PC-3 (cell line): ENCODE data around the gene DUSP2. TPM values are rescaled to one million over a fixed set of nuclear protein-coding genes. Genes with fewer than 3 reads are reported as not detected.

ENCODE experiments used
- ATAC-seq: fragments of 200-7000 bp; cut with Tn5 transposase; 2 replicates; pipeline ENCODE4 v1.9.1; 2020; ENCODE audit warnings: mild to moderate bottlenecking, moderate library complexity
- BruUV-seq: library from RNA; stranded (reverse); fragments of 400-500 nt; replicated peaks from 2 replicates; lab custom pipeline; 2021; lab: Mats Ljungman, UMichigan
- CTCF ChIA-PET: fragments of 300-600 bp; sonication (Branson Sonifier 250); formaldehyde crosslinking; loops from one replicate; lab custom pipeline; 2022; ENCODE audit warnings: antibody characterized with exemption; lab: Charles Lee
- POLR2A ChIA-PET: fragments of 300-600 bp; sonication (Branson Sonifier 250); formaldehyde crosslinking; loops from one replicate; lab custom pipeline; 2022; ENCODE audit warnings: antibody characterized with exemption; ENCODE audit not compliant: unreplicated experiment; lab: Charles Lee
- DNase-seq: peaks from one replicate; pipeline ENCODE4 v3.0.0-alpha.2; 2015
- H2AFZ ChIP-seq: fragments of 300-600 bp; sonication (generic); 2 replicates; pipeline ENCODE4 v1.6.0; 2016; ENCODE audit warnings: antibody characterized with exemption, low read length
- H3F3A ChIP-seq: fragments of 300-600 bp; sonication (generic); one replicate; pipeline ENCODE4 v1.6.0; 2017; ENCODE audit warnings: antibody characterized with exemption, low read length, control low read depth, mild to moderate bottlenecking; ENCODE audit not compliant: unreplicated experiment
- H3K27ac ChIP-seq: fragments of 300-600 bp; sonication (generic); 2 replicates; pipeline ENCODE4 v1.5.1; 2016; ENCODE audit warnings: mild to moderate bottlenecking, low read length
- H3K27me3 ChIP-seq: fragments of 300-600 bp; sonication (generic); 2 replicates; pipeline ENCODE4 v1.6.1; 2016; ENCODE audit warnings: low read length, mixed read lengths
- H3K36me3 ChIP-seq: fragments of 300-600 bp; sonication (generic); 2 replicates; pipeline ENCODE4 v1.6.1; 2016; ENCODE audit warnings: low read depth, mixed run types, low read length, mixed read lengths
- H3K4me1 ChIP-seq: fragments of 300-600 bp; sonication (generic); 2 replicates; pipeline ENCODE4 v1.5.1; 2016; ENCODE audit warnings: low read length; ENCODE audit not compliant: insufficient read depth
- H3K4me2 ChIP-seq: fragments of 300-600 bp; sonication (generic); 2 replicates; pipeline ENCODE4 v1.6.0; 2016; ENCODE audit warnings: low read length
- H3K4me3 ChIP-seq: fragments of 300-600 bp; sonication (generic); 2 replicates; pipeline ENCODE4 v1.5.1; 2016; ENCODE audit warnings: mild to moderate bottlenecking, low read length, mixed read lengths
- H3K79me2 ChIP-seq: fragments of 300-600 bp; sonication (generic); 2 replicates; pipeline ENCODE4 v1.6.1; 2017; ENCODE audit warnings: low read length, mixed read lengths
- H3K9ac ChIP-seq: fragments of 300-600 bp; sonication (generic); 2 replicates; pipeline ENCODE4 v1.6.0; 2016; ENCODE audit warnings: mild to moderate bottlenecking, low read length
- H3K9me2 ChIP-seq: fragments of 300-600 bp; sonication (generic); replicated peaks from 2 replicates; pipeline ENCODE4 v1.6.1; 2016; ENCODE audit warnings: mixed run types, low read length, mixed read lengths
- H3K9me3 ChIP-seq: fragments of 300-600 bp; sonication (generic); 2 replicates; pipeline ENCODE4 v1.6.1; 2016; ENCODE audit warnings: low read length, mixed read lengths
- H4K20me1 ChIP-seq: fragments of 300-600 bp; sonication (generic); 2 replicates; pipeline ENCODE4 v1.6.1; 2016; ENCODE audit warnings: low read length, mixed read lengths
- EZH2 ChIP-seq: fragments of 300-600 bp; sonication (generic); IDR thresholded peaks from one replicate; pipeline ENCODE4 v1.6.1; 2017; ENCODE audit warnings: antibody characterized with exemption, mild to moderate bottlenecking, low read length; ENCODE audit not compliant: unreplicated experiment
- EZH2phosphoT487 ChIP-seq: fragments of 300-600 bp; sonication (generic); IDR thresholded peaks from 2 replicates; pipeline ENCODE4 v1.6.1; 2018; ENCODE audit warnings: mild to moderate bottlenecking, antibody characterized with exemption, low read length, borderline replicate concordance
- intact Hi-C: fragments of 100-400 bp; cut with micrococcal nuclease; formaldehyde crosslinking; loops from 2 replicates; pipeline ENCODE4 v1.9.0; 2023
- total RNA-seq: library from RNA; depleted of rRNA; stranded (reverse); fragments of >200 nt; gene quantifications from 2 replicates; pipeline ENCODE4 v1.2.3, GENCODE V29; 2014
- TF ChIP-seq, protein P1 (sequence below): fragments of 300-600 bp; sonication (generic); conservative IDR thresholded peaks from 2 replicates; pipeline ENCODE4 v1.5.1; 2017; ENCODE audit warnings: antibody characterized with exemption, low read depth, mild to moderate bottlenecking, low read length

DUSP2 gene
- total RNA-seq, 1 experiment from 2014 or later: 6.9 TPM

DNA sequence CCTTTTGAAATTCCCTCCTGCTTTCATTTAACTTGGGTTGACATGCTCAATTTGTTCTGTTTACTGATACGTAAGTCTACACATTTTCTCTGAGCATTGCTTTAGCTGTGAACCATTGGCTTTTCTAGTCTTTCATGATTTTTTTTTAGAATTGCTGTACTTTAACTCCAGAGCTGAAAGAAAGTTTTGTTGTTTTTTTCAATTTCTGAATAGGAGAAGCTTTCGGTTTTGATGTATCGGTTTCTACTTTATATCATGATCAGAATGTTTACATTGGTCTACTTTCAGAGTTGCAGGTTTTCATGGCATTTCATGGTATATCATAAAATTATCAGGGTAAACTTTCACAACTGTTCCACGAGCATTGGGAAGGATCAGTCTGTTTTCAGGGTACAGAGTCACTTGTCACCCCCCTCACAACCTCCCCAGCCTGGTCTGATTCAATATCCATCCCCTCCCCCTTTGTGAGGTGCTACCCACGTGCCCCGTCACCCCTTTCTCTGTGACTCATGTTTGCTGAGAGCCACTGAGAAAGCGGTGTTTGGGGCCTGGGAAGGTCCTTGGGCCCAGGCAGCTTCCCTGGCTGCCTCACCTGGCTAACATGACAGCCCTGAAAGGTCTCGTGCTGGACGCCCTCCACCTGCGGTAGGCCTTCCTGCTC, 14.0 kb downstream of the DUSP2 start:
- BruUV-seq: no TSS peak
- Histone ChIP-seq H3K9me2 (no peaks in the 10 kb centered on the region), H4K20me1 (no peaks in the 10 kb centered on the region), H3K36me3 (no peaks in the 10 kb centered on the region), H3K79me2 (no peaks in the 10 kb centered on the region), H3K9ac (no peak overlapping the region), H3K4me3 (no peak overlapping the region), H2AFZ (no peak overlapping the region), H3F3A (no peaks in the 10 kb centered on the region), H3K9me3 (no peaks in the 10 kb centered on the region), H3K27ac (no peak overlapping the region), H3K4me1 (peaks cover 3% of the 10 kb centered on the region; the same call in 1 of the 2 replicates), H3K4me2 (no peak overlapping the region), H3K27me3 (no peaks in the 10 kb centered on the region)
- TF ChIP-seq EZH2phosphoT487: no peak
- TF ChIP-seq EZH2: no peak
- TF ChIP-seq, protein P1, sequence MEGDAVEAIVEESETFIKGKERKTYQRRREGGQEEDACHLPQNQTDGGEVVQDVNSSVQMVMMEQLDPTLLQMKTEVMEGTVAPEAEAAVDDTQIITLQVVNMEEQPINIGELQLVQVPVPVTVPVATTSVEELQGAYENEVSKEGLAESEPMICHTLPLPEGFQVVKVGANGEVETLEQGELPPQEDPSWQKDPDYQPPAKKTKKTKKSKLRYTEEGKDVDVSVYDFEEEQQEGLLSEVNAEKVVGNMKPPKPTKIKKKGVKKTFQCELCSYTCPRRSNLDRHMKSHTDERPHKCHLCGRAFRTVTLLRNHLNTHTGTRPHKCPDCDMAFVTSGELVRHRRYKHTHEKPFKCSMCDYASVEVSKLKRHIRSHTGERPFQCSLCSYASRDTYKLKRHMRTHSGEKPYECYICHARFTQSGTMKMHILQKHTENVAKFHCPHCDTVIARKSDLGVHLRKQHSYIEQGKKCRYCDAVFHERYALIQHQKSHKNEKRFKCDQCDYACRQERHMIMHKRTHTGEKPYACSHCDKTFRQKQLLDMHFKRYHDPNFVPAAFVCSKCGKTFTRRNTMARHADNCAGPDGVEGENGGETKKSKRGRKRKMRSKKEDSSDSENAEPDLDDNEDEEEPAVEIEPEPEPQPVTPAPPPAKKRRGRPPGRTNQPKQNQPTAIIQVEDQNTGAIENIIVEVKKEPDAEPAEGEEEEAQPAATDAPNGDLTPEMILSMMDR: no peak
- ChIA-PET POLR2A (interaction anchor here (0.5 kb wide), 1 partner anchor 173 kb away, joined by 3 read pairs; no protein-coding TSS in a partner anchor), CTCF (interaction anchor here (1.6 kb wide), 1 partner anchor 43 kb away, joined by 4 read pairs; no protein-coding TSS in a partner anchor)
- DNase-seq (no peak), ATAC-seq (no peak; the same call in 1 of the 2 replicates)
- intact Hi-C loops: no loop called here

DNA sequence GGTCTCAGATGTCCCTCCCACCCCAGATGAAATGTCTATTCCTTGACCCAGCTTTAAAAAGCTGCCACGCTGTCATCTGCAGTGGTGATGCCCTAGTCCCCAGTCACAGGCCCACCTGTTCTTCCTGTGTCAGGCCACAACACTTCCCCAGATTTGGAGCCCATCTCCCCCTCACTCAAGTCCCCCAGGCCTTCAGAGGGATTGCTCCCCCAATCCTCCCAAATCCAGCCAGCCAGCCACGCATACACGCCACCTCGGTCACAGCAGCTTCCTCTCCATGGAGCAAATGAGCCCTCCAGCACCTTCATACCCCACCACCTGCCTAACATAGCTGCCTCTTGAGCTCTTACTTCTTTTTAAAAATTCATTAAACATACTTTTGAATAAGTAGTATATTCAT, 14.8 kb downstream of the DUSP2 start:
- Histone ChIP-seq H3K36me3 (no peaks in the 10 kb centered on the region), H3K27me3 (no peaks in the 10 kb centered on the region), H4K20me1 (no peaks in the 10 kb centered on the region), H3K4me3 (no peak overlapping the region), H3K79me2 (no peaks in the 10 kb centered on the region), H3F3A (no peaks in the 10 kb centered on the region), H3K27ac (no peak overlapping the region), H3K4me1 (peaks cover 3% of the 10 kb centered on the region; the same call in 1 of the 2 replicates), H2AFZ (no peak overlapping the region), H3K9me2 (no peaks in the 10 kb centered on the region), H3K9ac (no peak overlapping the region), H3K4me2 (no peak overlapping the region), H3K9me3 (no peaks in the 10 kb centered on the region)
- DNase-seq: no peak
- TF ChIP-seq EZH2: no peak
- TF ChIP-seq, protein P1: no peak
- no peak for TF ChIP-seq EZH2phosphoT487
- no peak for ATAC-seq
- BruUV-seq: no TSS peak
- CTCF ChIA-PET: interaction anchor here (1.6 kb wide), 1 partner anchor 44 kb away, joined by 4 read pairs; no protein-coding TSS in a partner anchor
- POLR2A ChIA-PET: interaction anchor here (0.6 kb wide), 1 partner anchor 119 kb away, joined by 3 read pairs; no protein-coding TSS in a partner anchor
- intact Hi-C loops: no loop called here

DNA sequence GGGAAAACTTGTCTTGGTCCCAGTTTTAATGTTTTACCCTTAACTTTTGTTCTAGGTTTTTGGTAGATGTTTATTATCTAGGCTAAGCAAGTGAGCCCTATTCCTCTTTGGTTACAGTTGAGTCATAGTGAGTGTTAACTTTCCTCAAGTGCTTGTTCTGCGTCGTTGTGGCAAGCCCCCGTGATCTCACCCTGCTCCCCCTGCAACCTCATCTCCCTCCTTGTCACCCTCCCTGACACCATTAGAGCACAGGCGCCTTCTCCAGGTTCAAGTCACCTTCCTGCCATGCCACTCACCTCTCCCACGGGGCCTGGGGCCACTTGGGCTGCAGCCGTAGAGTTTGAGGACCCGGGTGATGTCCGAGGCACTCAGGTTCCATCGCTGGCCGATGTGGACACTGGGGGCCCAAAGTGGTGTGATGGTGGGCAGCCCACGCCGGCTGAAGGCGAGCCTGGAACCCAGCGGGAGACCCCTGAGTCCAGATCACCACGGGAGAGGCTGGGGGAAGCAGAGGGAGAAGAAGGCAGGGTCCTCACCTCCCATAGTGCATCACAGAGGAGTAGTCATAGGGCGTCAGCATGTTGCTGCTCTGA, 15.6 kb downstream of the DUSP2 start:
- H3K27me3 ChIP-seq: no peaks in the 10 kb centered on the region
- H3K79me2 ChIP-seq: no peaks in the 10 kb centered on the region
- H3K9me3 ChIP-seq: no peaks in the 10 kb centered on the region
- H3K36me3 ChIP-seq: no peaks in the 10 kb centered on the region
- no peaks in the 10 kb centered on the region for H3F3A ChIP-seq
- H4K20me1 ChIP-seq: no peaks in the 10 kb centered on the region
- TF ChIP-seq EZH2phosphoT487 (no peak), EZH2 (no peak)
- TF ChIP-seq, protein P1: no peak
- peaks cover 3% of the 10 kb centered on the region; the same call in 1 of the 2 replicates for H3K4me1 ChIP-seq
- H3K27ac ChIP-seq: no peak overlapping the region
- intact Hi-C loops: no loop called here
- DNase-seq: no peak
- no peak overlapping the region for H3K4me3 ChIP-seq
- no peak overlapping the region for H3K4me2 ChIP-seq
- H2AFZ ChIP-seq: no peak overlapping the region
- ChIA-PET CTCF (interaction anchor here (1.6 kb wide), 1 partner anchor 45 kb away, joined by 4 read pairs; no protein-coding TSS in a partner anchor), POLR2A (no interaction called here)
- no TSS peak for BruUV-seq
- no peaks in the 10 kb centered on the region for H3K9me2 ChIP-seq
- ATAC-seq: no peak
- H3K9ac ChIP-seq: no peak overlapping the region
